ENCODE results near the gene AAGAB. TPM values are rescaled to one million over a fixed set of nuclear protein-coding genes. Genes with fewer than 3 reads are reported as not detected.

Gene AAGAB
- total RNA-seq, 4 donors from 2014 or later = 23.6 to 34.4 (median 25.4) TPM

DNA sequence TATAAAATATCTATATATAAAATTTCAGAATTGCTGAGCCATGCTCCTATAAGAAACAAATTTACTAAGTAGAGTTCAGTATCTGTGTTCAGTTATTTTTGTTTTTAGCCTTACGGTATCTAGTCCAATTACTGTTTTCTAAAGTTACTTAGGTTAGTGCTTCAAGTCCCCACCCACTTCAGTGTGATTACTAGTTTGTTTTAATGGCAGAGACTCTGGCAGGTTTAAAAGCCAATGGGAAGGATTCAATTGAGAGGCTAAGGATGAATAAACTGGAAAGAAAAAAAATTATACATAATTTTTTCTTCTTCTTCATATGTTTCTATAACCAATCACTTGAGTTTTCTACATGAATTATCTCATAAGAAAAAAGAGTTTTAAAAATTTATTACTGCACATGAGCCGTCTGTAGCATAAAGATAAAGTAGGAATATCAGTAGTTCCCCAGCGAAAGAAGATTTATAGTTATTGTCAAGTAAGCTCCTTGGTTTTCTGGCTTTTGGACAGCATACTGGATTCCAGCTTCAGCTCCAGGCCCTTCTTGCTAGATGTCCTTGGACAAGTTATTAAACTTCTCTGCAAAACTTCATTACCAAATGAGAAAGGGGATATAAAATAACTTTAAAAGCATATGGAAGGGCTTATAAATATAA, 46.8 kb downstream of the AAGAB start:
- no peak for ATAC-seq (ENCODE audit: low FRiP score)
- DNase-seq (ENCODE audit: low spot score) = no peak
- TF ChIP-seq, protein P1, sequence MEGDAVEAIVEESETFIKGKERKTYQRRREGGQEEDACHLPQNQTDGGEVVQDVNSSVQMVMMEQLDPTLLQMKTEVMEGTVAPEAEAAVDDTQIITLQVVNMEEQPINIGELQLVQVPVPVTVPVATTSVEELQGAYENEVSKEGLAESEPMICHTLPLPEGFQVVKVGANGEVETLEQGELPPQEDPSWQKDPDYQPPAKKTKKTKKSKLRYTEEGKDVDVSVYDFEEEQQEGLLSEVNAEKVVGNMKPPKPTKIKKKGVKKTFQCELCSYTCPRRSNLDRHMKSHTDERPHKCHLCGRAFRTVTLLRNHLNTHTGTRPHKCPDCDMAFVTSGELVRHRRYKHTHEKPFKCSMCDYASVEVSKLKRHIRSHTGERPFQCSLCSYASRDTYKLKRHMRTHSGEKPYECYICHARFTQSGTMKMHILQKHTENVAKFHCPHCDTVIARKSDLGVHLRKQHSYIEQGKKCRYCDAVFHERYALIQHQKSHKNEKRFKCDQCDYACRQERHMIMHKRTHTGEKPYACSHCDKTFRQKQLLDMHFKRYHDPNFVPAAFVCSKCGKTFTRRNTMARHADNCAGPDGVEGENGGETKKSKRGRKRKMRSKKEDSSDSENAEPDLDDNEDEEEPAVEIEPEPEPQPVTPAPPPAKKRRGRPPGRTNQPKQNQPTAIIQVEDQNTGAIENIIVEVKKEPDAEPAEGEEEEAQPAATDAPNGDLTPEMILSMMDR (IDR thresholded peaks at IDR 0.05) = no peak

- ATAC-seq (ENCODE audit: low FRiP score) (no peak), DNase-seq (ENCODE audit: low spot score) (no peak)
- TF ChIP-seq, protein P1 (IDR thresholded peaks at IDR 0.05) = no peak
Observed at GRCh38 chr15:67202991-67203390, 51.5 kb downstream of the AAGAB start.

- no peak for ATAC-seq (ENCODE audit: low FRiP score)
- TF ChIP-seq, protein P1 (IDR thresholded peaks at IDR 0.05) = no peak
- DNase-seq (ENCODE audit: low spot score) = no peak
Observed at GRCh38 chr15:67202091-67202490, 52.4 kb downstream of the AAGAB start.

- ATAC-seq (ENCODE audit: low FRiP score) (no peak), DNase-seq (ENCODE audit: low spot score) (no peak)
- TF ChIP-seq, protein P1 (IDR thresholded peaks at IDR 0.05) = no peak
Observed at GRCh38 chr15:67201136-67201535, 53.3 kb downstream of the AAGAB start.

DNA sequence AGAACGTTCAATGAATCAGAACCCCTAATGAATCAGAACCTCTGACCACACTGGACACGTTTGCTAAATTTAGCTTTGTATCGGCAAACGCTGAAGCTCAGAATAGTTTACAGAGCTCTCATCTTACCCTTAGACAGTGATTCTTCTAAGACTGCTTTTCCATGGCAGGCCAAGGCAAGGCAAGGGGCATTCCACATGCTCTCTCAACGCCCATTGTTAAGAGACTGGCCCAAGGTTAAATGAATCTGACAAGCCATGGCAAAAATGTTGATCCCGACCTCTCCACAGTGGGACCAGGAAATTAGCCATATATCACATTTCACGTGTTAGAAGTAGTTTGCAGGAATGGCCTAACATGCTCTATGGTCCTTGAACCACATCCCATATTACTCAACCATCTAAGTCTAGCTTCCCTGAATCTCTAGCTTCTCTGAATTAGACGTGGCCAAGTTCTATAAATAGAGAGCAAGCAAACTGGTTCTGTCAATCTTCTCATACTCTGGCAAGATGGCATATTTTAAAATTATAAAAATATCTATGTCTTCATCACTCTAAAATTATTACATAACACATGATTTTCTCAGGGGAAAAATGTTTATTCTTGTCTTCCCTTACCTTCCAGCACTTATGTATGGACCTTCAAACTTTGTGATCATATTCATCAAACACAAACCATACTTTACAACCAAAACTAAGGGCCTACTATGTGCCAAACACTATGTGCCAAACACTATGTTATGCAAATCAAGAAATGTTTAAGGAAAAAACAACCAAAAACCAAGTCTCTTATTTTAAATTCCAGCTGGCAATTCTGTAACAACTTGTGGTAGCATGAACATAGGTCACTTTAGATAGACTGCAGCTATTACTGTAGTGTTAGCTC, 54.3 kb downstream of the AAGAB start:
- ATAC-seq (ENCODE audit: low FRiP score) (no peak), DNase-seq (ENCODE audit: low spot score) (no peak)
- TF ChIP-seq, protein P1 (IDR thresholded peaks at IDR 0.05) = no peak

GRCh38 chr15:67199391-67199790, 55.1 kb downstream of the AAGAB start:
- ATAC-seq (ENCODE audit: low FRiP score) = no peak
- DNase-seq (ENCODE audit: low spot score) = no peak
- TF ChIP-seq, protein P1 (IDR thresholded peaks at IDR 0.05) = no peak

All from omental fat pad (tissue), 4 donors.